Stimulated activated CD4-positive, alpha-beta T cell treated with anti-CD3 and anti-CD28 coated beads, TNF-alpha, amount 100 ng/mL, for 48 hours (primary cell): ENCODE measurements around the gene TBX15.
"Not testable (repeated sequence)": the region's sequence is repeated elsewhere in the genome, so short reads cannot be mapped to it uniquely, and the experiment has no call there.

Source experiments
- DNase-seq, 3 donors: peaks; one replicate each; pipeline ENCODE4 v3.0.0-alpha.2; 2020; ENCODE audit warnings: low read depth in 3 of 3

TBX15 gene

GRCh38 chr1:118926261-118926660, 61.9 kb downstream of the TBX15 start:
- no peak for DNase-seq

DNA sequence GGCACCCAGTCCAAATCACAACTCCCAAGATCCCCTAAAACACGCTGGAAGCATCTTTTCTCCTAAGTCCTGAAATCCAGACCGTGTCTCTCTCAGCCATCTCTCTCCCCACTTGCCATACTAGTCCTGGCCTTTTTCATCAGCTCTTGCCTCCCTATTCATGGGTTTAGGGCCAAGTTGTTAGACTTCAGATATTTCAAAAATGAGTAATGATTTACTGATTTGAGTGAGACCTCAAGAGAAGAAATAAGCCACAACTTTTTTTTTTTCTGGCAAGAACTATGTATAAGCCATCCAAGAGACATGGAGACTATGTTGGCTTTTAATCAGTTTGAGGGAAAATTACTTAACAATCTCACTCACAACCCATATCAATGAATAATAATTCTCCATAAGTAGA, 62.5 kb downstream of the TBX15 start:
- no peak for DNase-seq

GRCh38 chr1:118923319-118923718, 64.8 kb downstream of the TBX15 start:
- no peak for DNase-seq

- no peak for DNase-seq
Observed at GRCh38 chr1:118921994-118922393, 66.1 kb downstream of the TBX15 start.

DNA sequence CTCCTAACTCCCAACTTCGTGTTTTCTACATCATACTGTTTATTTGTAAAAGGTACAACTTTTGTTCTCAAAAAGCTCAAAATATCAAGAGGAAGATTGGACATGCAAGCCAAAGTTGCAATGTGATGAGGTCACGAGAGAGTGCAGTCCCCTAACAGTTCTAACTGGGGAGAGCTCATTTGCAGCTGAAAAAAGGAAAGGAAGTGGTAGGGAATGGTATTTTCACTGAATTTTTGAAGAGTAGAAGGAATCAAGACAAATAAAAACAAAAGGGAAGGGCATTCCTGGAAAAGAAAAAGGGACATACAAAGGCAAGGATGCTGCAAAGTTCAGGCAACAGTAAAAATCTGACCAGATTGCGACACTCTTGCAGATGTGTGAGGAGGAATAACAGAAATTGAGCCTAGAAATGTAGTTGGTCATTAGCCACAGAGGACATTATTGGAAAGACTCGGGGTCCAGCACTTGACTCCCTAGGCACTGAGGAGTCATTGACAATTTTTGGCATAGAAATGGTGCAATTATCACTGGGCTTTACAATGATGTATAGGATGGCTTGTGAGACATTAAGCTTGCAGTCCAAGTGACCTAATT, 67.9 kb downstream of the TBX15 start:
- DNase-seq = no peak

- DNase-seq = no peak
Observed at GRCh38 chr1:118918940-118919259, 69.2 kb downstream of the TBX15 start.

DNA sequence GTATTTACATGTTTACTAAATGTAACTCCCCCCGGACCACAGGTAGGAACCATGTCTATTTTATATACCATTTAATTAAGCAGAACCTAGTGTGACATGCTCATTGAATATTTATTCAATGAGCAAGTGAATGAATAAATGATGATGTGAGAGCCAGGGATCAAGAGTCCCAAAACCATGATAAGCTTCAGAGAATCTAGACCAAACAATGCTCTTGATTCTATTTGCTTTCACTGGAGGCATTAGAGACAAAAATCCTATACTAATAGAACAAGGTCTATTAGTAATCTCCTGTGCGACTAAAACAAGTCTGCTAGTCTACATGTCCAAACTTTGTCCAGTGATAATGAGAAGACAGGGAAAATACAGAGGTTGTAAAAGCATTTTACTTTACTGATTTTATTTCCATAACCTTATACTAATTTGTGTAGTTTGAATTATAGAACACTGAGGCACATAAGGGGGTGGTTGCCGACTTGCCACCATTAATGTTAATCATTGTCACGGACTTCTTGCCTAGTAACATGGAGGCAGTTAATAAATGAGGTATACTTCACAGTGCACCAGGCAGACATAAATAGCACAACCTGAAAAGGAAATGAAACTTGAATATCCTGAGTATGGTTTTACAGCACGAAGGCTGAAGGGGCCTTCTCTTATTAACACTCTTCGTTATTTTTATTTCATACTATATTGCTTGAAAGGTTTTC, 69.8 kb downstream of the TBX15 start:
- no peak for DNase-seq

GRCh38 chr1:118916346-118916745, 71.8 kb downstream of the TBX15 start:
- not testable (repeated sequence) for DNase-seq

GRCh38 chr1:118914379-118915161, 73.6 kb downstream of the TBX15 start:
- no peak for DNase-seq

GRCh38 chr1:118913818-118914217, 74.3 kb downstream of the TBX15 start:
- DNase-seq = no peak

DNA sequence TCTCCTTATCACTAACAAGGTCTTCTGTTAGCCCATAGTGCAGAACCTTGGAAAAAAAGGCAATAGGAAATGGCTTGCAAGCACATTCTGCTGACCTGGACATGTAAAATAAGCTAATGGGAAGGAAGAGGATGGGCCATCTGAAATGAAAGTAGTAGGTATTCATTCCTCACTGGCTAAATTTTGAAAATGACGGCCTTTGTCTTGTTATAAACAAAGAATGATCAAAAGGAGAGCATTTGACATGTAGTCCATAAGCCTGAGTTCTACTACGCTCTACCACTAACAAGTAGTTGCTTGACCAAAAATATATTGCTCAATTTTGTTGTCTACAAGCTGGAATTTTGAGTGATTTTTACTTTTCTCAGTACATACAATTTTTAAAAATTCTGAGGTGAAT, 75.6 kb downstream of the TBX15 start:
- DNase-seq = no peak

- no peak for DNase-seq
Observed at GRCh38 chr1:118911571-118911970, 76.6 kb downstream of the TBX15 start.

DNA sequence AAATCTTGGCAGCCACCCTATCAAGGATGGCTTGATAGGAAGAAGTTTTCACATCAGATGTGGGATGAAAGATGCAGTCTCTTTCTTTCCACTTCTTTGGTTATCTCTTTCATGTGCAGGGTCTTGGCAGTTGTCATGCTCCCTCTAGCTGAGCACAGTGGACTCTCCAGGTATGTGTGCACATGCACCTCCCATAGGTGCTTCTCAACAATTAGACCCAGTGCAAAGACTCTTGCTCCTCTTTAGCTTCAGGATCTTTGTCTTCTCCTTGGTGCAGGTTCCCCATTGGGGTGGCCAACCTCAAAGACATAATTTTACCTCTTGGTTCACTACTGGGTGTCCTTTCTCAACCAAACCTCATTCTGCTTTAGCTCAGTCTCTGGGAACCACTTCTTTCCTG, 80.7 kb downstream of the TBX15 start:
- no peak for DNase-seq

- no peak for DNase-seq
Observed at GRCh38 chr1:118905671-118906070, 82.5 kb downstream of the TBX15 start.

DNA sequence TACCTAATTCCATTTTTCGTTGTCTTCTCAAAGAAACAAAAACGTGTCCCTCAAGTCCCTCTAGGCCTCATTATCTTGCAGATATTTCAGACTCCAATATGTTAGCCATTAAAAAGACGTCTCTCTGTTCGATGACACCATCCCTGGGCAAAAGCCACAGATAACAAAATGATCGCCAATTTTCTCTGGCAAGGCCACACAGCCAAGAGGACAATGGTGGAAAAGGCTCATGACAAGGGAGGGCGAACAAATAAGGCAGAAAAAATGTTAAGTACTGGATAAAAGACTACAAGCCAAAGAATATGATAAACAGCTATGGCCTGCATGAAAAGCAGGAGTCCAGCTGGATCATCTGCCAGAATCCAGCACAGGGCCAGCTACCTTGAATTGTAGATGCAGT, 82.9 kb downstream of the TBX15 start:
- DNase-seq = no peak

- DNase-seq = no peak
Observed at GRCh38 chr1:118902711-118903191, 85.4 kb downstream of the TBX15 start.

- DNase-seq = no peak
Observed at GRCh38 chr1:118902299-118902698, 85.8 kb downstream of the TBX15 start.

DNA sequence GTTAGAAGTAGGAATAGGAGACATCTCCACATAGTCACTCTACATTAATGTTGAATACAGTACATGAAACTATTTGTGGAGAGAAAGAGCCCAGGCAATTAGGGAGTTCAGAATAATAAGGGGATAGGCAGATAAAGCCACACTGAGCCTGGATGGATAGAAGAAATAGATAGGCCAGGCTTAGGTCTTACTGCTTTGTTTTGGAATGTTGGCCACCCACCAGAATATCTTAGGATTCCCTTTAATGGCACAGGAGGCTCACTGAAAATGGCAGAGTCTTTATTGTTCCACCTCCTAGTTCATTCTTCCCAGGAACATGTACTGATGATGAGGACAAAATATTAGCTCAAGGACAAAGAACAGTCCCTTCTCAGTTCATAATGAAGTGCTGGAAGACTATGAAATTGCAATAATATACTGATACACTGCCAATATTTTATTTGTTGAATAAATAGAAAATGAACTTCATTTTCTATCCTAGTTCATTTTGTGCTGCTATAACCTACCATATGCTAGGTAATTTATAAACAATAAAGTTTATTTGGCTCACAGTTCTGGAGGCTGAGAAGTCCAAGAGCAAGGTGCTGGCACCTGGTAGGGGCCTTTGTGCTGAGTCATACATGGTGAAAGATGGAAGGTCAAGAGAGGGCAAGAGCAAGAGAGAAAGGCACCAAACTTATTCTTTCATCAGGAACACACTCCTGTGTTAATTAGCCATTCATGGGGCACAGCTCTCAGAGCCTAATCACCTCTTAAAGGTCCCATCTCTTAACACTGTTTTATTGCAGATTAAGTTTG, 87.3 kb downstream of the TBX15 start:
- DNase-seq = no peak

DNA sequence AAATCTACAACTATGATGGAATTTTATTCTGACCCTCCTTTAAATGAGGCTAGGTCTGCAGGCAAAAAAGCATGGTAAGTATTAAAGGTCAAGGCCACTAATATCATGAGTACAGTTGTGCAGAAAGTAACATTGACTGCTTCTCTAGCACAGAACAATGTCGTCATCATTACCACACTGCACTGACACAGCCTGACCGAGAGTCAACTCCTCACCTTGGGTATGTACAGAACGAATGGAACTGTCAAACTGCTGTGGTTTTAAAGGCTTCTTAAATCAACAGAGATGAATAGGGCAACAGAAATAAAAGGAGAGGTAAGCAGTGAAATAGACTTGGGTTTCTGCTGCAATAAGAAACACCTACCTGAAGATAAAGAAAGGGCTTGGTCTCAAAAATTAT, 88.8 kb downstream of the TBX15 start:
- DNase-seq = no peak

- DNase-seq = no peak
Observed at GRCh38 chr1:118898712-118899111, 89.4 kb downstream of the TBX15 start.

GRCh38 chr1:118896416-118896815, 91.7 kb downstream of the TBX15 start:
- DNase-seq = no peak

GRCh38 chr1:118894836-118895235, 93.3 kb downstream of the TBX15 start:
- DNase-seq = no peak
